ENCODE measurements around the gene IGFBP1. TPM values are rescaled to one million over a fixed set of nuclear protein-coding genes. Genes with fewer than 3 reads are reported as not detected.

Gene IGFBP1
- total and polyA plus RNA-seq, 2 of the 13 experiments (the other 11 are each of a cell fraction or from before 2014, with no cell fraction given) = 5.4 to 885 TPM

- TF ChIP-seq TIGD3 (CRISPR knock-in tag; IDR thresholded peaks at IDR 0.05; ENCODE audit: borderline replicate concordance) = no peak
- no peak for TF ChIP-seq ZFX (CRISPR knock-in tag; IDR thresholded peaks at IDR 0.05; ENCODE audit: low read depth)
- no peak for TF ChIP-seq ZNF569 (CRISPR knock-in tag; IDR thresholded peaks at IDR 0.05; ENCODE audit: borderline replicate concordance)
- no peak for TF ChIP-seq AGO2 (optimal IDR thresholded peaks at IDR 0.05; ENCODE audit: low read depth, low read length)
- no peak; the same call in 1 of the 2 replicates for TF ChIP-seq CREBL2 (CRISPR knock-in tag; IDR thresholded peaks at IDR 0.05; ENCODE audit: borderline replicate concordance)
- TF ChIP-seq GPBP1L1 (CRISPR knock-in tag; IDR thresholded peaks at IDR 0.05) = no peak
- no peak for TF ChIP-seq ZNF503 (CRISPR knock-in tag; IDR thresholded peaks at IDR 0.05)
- TF ChIP-seq CAMTA2 (CRISPR knock-in tag; IDR thresholded peaks at IDR 0.05; ENCODE audit: borderline replicate concordance) = no peak; the same call in 1 of the 2 replicates
- TF ChIP-seq ELF3 (CRISPR knock-in tag; IDR thresholded peaks at IDR 0.05) = peak; percentile 51
- peak; percentile 82; the same call in 1 of the 2 replicates for TF ChIP-seq THAP9 (CRISPR knock-in tag; IDR thresholded peaks at IDR 0.05; ENCODE audit: borderline replicate concordance)
- peak; percentile 91 for TF ChIP-seq ZNF276 (CRISPR knock-in tag; IDR thresholded peaks at IDR 0.05; ENCODE audit: low read depth)
- no peak for TF ChIP-seq MBNL3 (CRISPR knock-in tag; conservative IDR thresholded peaks at IDR 0.05)
- no peak for TF ChIP-seq RXRA (CRISPR knock-in tag; IDR thresholded peaks at IDR 0.05)
- TF ChIP-seq ZBTB38 (CRISPR knock-in tag; IDR thresholded peaks at IDR 0.05) = no peak
- 0 out of 2 replicates have a peak, but pooled peaks have one; percentile 27 for TF ChIP-seq SIX1 (CRISPR knock-in tag; IDR thresholded peaks at IDR 0.05; ENCODE audit: borderline replicate concordance)
- TF ChIP-seq HNRNPUL1 (IDR thresholded peaks at IDR 0.05; ENCODE audit: low read depth, low read length) = no peak
- TF ChIP-seq FOXM1 (CRISPR knock-in tag; IDR thresholded peaks at IDR 0.05) = no peak
Observed at GRCh38 chr7:45893996-45894664, 5.8 kb downstream of the IGFBP1 start (continued).

Measured in HepG2 (cell line).